HG02588 (cell line): ENCODE results near the gene FRG2B.
"Not testable (repeated sequence)": the region's sequence is repeated elsewhere in the genome, so short reads cannot be mapped to it uniquely, and the experiment has no call there.

Experiments used
- ATAC-seq: cut with Tn5 transposase; IDR thresholded peaks from one replicate; pipeline ENCODE4 v1.9.1; 2021; ENCODE audit warnings: mild to moderate bottlenecking, moderate library complexity; ENCODE audit not compliant: unreplicated experiment

FRG2B gene

DNA sequence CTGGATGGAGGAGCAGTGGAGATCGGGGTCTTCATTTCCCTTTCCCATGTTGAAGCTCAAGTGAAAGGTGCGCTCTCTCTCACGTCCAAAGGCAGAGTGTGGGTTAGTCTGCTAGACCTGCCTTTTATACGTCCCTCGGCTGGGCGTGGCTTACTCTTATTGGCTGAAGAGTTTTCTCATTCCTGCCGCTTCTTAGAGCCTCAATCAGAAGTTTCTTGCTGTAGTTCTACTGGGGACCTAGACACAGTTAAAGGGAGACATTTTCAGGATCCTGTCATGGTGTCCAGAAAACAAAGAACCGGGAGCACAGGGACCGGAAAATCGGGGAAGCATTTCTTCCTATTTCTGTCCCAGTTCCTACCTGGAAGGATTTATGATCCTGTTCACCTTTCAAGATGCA lies at the start of gene FRG2B:
Gene FRG2B (minus strand): TSS at position 101 of the 400 bp plus-strand sequence. CDS start 53 bp downstream, at position 48.
- not testable (repeated sequence) for ATAC-seq

- ATAC-seq = not testable (repeated sequence)
Observed at GRCh38 chr10:133667446-133667845, 40.9 kb upstream of the FRG2B start.

DNA sequence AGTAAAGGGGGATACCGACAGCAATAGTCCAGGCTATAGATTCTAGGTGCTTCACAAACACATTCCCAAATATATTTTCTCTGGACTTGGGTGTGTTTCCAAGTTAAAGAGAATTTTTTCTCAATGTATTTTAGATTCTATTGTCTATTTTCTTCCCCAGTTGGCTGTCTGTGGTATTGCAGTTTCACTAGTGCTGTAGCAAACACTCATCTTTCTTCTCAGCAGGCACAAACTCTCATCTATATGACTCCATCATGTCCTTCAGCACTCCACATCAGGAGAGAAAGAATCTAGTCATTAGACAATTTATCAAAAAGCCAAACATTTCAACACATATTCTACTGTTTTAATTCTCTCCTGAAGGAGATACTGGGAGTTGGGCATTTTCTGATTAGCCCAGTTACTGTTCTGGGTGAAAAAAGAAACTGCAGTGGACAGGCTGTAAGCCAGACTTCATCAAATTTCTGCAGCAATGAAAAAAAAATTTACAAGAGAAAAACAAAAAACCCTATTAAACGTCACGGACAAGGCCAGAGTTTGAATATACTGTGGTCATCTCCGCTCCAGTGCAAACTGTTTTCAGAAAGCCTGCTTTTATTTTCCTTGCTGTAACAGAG lies 37.1 kb upstream of the FRG2B start:
- ATAC-seq = not testable (repeated sequence)

GRCh38 chr10:133661122-133661521 lies 34.5 kb upstream of the FRG2B start:
- not testable (repeated sequence) for ATAC-seq

- ATAC-seq = not testable (repeated sequence)
Observed at GRCh38 chr10:133660516-133660915, 33.9 kb upstream of the FRG2B start.

DNA sequence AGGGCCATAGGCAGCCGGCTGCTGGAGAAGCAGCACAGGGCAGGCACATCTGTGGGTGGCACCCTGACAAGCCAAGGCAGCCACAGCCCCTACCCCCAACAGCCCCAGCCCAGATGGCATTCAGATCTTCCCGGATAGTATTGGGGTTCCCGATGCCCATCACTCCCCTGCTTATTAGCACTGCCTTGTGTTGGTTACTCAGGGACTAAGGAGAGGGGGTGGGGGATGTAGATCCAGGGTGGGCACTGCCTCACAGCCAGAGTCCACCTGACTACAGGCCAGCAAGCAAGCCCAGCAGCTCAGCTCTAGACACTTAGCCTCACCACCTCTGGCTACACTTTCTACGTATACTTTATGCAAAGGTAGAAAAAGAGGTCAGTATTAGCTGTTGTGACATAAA lies 30.7 kb upstream of the FRG2B start:
- ATAC-seq = not testable (repeated sequence)

DNA sequence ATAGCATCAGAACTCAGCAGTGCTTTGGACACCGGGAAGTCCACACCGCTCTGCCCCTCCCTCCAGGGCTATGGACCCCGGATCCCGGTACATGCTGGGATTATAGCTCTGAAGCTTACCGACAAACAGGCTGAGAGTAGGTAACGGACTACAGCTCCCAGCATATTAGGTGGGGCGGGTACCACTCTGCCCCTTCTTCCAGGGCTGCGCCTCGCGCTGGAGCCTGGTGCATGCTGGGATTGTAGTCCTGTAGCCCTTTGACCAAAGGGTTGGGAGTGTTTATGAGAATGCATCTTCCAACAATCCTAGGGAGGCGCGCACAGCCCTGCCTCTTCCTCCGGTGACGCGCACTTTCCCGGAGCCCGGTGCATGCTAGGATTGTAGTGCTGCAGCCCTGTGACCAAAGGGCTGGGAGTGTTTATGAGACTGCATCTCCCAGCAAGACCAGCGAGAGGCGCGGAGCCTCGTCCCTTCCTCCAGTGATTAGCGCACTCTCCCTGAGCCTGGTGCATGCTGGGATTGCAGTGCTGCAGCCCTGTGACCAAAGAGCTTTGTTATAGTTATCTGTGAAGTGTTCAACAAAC lies 22.4 kb upstream of the FRG2B start:
- not testable (repeated sequence) for ATAC-seq

DNA sequence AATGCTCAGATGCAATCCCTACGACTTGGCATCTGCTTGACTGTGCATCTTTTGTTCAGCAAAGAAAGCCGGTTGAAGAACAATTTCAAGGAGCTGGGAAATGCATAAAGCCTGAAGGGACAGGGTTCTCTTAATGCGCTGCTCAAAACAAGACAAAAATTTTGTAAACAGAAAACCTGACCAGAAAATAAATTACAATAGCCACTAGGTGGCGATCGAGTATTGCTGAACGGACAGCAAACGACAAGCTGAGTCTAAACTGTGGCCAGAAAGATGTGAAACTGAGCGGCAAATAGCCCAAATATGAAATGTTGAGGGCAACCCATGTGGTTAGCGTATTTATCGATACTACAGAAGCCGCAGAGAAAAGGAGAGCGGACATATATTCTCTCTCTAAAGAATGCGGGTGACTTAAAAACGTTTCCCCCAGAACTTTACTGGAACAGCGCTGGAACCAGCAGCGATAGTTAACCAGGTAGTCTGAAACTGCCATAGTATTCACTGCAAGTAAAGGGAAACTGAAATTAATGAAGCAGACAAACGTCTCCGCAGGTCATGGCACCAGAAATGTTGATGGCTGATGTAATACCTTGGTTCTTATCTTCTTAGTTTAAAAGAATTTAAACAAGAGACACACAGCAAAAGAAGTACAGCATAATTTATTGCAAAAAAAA lies 20.6 kb upstream of the FRG2B start:
- peak; percentile 67 for ATAC-seq

DNA sequence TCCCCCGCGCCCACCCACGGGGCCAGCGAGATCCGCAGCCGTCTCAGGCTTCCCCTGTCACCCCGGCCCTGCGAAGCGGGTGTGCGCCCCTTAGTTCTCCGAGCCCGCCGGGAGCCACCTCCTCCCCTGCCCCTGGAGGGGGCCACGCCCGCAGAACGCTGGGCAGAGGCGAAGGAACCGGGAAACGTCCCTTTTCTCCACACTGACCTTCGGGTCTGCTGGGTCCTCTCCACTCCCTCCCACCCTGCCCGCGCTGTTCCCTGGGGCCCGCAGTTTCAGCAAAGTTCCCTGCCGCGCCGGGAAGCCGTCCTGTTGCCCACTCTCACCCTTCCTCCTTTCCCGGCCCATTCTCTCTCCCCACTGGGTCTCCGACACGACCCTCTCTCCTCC lies 11.2 kb upstream of the FRG2B start:
- not testable (repeated sequence) for ATAC-seq

GRCh38 chr10:133637202-133637845 lies 10.7 kb upstream of the FRG2B start:
- not testable (repeated sequence) for ATAC-seq

DNA sequence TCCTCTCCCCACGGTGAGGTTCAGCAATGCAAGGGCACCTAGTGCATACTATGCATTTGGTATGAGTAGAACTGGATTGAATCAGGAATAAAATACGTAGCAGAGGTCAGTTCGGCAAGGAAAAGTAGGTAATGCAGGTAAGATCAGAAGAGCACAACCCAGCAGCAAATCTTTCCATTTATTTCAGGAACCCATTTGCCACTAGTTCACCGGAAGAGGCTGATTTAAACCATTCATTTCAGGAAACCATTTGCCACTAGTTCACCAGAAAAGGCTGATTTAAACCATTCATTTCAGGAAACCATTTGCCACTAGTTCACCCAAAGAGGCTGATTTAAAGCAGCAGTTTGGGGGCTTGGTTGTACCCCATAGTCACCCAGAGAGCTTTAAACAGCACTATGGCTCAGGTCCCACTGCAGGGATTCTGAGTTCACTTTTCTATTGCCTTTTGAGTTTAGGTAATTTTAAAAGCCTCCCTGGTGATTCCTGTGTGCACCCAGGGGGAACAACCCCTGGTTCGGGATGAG lies 4.2 kb upstream of the FRG2B start:
- ATAC-seq = not testable (repeated sequence)

DNA sequence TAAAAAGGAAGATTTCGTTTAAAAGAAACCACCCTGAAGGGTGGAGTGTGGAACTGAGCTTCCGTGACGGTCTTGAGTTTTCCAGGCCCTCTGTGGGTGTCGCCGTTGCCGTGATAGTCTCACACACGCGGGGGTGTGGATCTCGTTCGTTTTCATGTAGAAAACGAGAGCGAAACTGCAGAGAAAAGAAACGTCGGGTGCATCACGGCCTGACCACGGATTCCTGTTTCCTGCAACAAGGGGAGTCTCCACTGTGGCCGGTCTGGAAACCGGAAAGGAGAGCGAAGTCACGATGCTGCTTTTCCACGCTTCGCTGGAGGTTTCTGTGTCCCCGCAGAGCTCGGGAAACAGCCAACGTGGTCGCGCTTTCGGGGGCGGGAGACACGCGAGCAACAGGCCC lies 4.1 kb downstream of the FRG2B start:
- not testable (repeated sequence) for ATAC-seq

DNA sequence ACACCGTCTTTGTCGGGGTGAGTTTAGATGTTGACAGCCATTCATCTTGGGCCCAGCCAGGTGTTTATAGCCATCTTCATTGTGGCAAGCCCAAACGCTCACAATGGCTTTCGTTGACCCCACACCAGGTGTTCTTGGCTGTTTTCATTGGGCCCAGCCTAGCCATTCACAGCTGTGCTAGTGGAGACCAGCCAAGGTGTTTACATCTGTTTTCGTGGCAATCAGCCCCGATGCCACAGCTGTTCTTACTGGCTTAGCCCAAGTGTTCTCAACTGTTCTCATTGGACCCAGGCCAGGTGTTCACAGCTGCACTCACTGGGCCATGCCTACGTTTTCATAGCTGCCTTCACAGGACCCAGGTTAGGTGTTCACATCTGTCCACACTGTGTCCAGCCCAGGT lies 7.7 kb downstream of the FRG2B start:
- ATAC-seq = no peak

- ATAC-seq = no peak
Observed at GRCh38 chr10:133617196-133617595, 9.4 kb downstream of the FRG2B start.

DNA sequence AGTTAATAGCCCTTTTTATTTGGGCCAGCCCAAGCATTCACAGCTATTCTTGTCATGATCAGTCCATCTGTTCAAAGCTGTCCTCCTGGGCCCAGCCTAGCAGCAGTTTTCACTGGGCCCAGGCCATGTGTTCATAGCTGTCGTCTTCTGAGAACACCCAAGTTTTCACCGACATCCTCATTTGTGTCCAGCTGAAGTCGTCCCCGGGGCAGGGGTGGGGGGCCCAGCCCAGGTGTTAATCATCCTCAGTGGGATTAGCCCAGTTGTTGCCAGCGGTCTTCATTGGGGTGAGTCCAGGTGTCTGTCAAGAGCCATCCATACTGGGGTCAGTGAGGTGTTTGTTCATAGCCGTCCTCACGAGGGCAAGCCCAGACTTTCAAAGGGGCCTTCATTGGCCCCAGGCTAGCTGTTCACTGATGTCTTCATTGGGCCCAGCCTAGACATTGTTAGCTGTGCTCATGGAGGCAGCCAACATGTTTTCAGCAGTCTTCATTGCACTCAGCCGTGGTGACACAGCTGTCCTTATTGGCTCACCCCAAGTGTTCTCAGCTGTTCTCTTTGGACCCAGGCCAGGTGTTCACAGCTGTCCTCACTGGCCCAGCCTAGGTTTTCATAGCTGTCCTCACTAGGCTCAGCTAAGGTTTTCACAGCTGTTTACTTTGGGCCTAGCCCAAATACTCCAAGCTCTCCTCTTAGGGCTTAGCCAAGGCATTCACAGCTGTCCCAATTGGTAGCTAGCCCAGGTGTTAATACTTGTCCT lies 10.0 kb downstream of the FRG2B start:
- ATAC-seq = no peak

DNA sequence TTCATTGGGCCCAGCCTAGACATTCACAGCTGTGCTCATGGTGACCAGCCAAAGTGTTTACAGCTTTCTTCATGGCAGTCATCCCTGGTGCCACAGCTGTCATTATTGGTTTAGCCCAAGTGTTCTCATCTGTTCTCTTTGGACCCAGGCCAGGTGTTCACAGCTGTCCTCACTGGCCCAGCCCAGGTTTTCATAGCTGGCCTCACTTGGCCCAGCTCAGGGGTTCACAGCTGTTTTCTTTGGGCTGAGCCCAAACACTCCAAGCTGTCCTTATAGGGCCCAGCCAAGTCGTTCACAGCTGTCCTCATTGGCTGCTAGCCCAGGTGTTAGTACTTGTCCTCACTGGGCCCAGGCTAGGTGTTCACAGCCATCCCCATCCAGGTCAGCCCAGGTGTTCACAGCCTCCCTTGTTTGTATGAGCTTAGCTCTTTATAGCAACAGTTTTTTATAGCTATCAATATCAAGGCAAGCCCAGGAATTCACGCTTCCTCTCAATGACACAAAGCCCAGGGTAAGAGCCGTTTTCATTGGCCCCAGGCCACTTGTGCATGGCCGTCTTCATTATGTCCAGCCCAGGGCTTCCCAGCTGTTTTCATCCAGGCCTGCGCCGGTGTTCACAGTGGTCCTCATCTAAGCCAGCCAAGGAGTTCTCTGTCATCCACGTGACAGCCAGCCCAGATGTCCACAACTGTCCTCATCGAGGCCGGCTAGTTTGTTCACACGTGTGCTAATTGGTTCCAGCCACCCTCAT lies 11.6 kb downstream of the FRG2B start:
- ATAC-seq = no peak

DNA sequence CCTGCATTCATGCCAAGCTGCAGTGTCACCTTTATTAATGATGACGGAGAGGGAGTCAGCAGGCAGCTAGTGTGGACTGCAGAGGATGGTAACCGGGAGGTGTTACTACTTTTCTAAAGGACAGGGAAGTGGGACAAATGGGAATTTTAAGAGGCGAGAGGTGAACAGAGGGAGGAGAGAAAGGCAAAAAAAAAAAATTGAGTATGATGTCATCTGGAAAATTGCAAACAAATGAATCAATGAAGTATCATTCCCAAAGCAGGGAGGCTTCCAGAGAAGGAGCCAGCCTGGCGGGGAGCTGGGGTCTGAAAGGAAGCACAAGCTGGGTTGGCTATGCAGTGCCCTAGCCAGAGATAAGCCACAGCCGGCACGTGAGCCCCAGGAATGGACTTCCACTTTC lies 12.9 kb downstream of the FRG2B start:
- ATAC-seq = no peak

DNA sequence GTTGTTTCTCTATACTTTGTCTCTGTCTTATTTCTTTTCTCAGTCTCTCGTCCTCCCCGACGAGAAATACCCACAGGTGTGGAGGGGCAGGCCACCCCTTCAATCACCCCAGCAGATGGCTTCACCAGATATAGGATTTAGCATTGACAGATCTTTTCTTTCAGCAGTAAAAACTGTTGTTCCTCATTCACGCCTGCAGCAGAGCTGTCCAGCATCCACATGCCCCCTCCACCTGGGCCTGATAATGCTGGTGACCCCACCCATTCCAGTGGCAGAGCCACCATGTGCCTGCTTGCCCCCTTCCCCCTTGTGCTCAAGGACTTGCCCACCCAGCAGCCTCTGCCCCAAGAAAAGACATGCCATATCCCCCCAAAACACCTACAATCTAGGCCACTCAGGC lies 15.5 kb downstream of the FRG2B start:
- no peak for ATAC-seq

GRCh38 chr10:133608855-133609254 lies 17.7 kb downstream of the FRG2B start:
- no peak for ATAC-seq

GRCh38 chr10:133603434-133603833 lies 23.2 kb downstream of the FRG2B start:
- ATAC-seq = not testable (repeated sequence)
